ENCODE results near the gene BMP7.

The BMP7 gene

GRCh38 chr20:57199656-57200405 is 66.6 kb downstream of the BMP7 start:
- Histone ChIP-seq H3K4me3 (ENCODE audit: low read depth in 1 of 2, low read length in 1 of 2) (no peak overlapping the region), H3K27ac (no peak overlapping the region), H3K4me1 (ENCODE audit: control insufficient read depth in 1 of 2, insufficient read depth in 1 of 2, low read depth in 1 of 2, low read length in 1 of 2) (no peaks in the 10 kb centered on the region), H3K27me3 (no peaks in the 10 kb centered on the region), H3K36me3 (no peaks in the 10 kb centered on the region), H3K9me3 (no peaks in the 10 kb centered on the region)
- TF ChIP-seq CTCF (IDR thresholded peaks at IDR 0.05) = no peak

GRCh38 chr20:57198132-57199072 is 68.0 kb downstream of the BMP7 start:
- Histone ChIP-seq H3K27ac (no peak overlapping the region), H3K4me3 (ENCODE audit: low read depth in 1 of 2, low read length in 1 of 2) (no peak overlapping the region), H3K4me1 (ENCODE audit: control insufficient read depth in 1 of 2, insufficient read depth in 1 of 2, low read depth in 1 of 2, low read length in 1 of 2) (no peaks in the 10 kb centered on the region), H3K27me3 (no peaks in the 10 kb centered on the region), H3K36me3 (no peaks in the 10 kb centered on the region), H3K9me3 (no peaks in the 10 kb centered on the region)
- TF ChIP-seq CTCF (IDR thresholded peaks at IDR 0.05) = no peak

- TF ChIP-seq CTCF (IDR thresholded peaks at IDR 0.05) = no peak
- H3K4me3 ChIP-seq (ENCODE audit: low read depth in 1 of 2, low read length in 1 of 2) = no peak overlapping the region
- no peaks in the 10 kb centered on the region for H3K9me3 ChIP-seq
These were observed 68.9 kb downstream of the BMP7 start for GRCh38 chr20:57197352-57198131.

GRCh38 chr20:57195469-57196100 is 70.9 kb downstream of the BMP7 start:
- H3K27me3 ChIP-seq = no peaks in the 10 kb centered on the region
- TF ChIP-seq CTCF (IDR thresholded peaks at IDR 0.05) = no peak
- H3K4me1 ChIP-seq (ENCODE audit: control insufficient read depth in 1 of 2, insufficient read depth in 1 of 2, low read depth in 1 of 2, low read length in 1 of 2) = no peaks in the 10 kb centered on the region
- H3K36me3 ChIP-seq = no peaks in the 10 kb centered on the region
- no peak overlapping the region for H3K4me3 ChIP-seq (ENCODE audit: low read depth in 1 of 2, low read length in 1 of 2)
- H3K27ac ChIP-seq = no peak overlapping the region
- H3K9me3 ChIP-seq = no peaks in the 10 kb centered on the region

More at GRCh38 chr20:57197352-57198131, 68.9 kb downstream of the BMP7 start:
- Histone ChIP-seq H3K27ac (no peak overlapping the region), H3K36me3 (no peaks in the 10 kb centered on the region), H3K4me1 (ENCODE audit: control insufficient read depth in 1 of 2, insufficient read depth in 1 of 2, low read depth in 1 of 2, low read length in 1 of 2) (no peaks in the 10 kb centered on the region), H3K27me3 (no peaks in the 10 kb centered on the region)

GRCh38 chr20:57195023-57195422 is 71.4 kb downstream of the BMP7 start:
- Histone ChIP-seq H3K4me3 (ENCODE audit: low read depth in 1 of 2, low read length in 1 of 2) (no peak overlapping the region), H3K27ac (no peak overlapping the region), H3K36me3 (no peaks in the 10 kb centered on the region), H3K9me3 (no peaks in the 10 kb centered on the region), H3K27me3 (no peaks in the 10 kb centered on the region), H3K4me1 (ENCODE audit: control insufficient read depth in 1 of 2, insufficient read depth in 1 of 2, low read depth in 1 of 2, low read length in 1 of 2) (no peaks in the 10 kb centered on the region)
- TF ChIP-seq CTCF (IDR thresholded peaks at IDR 0.05) = no peak

Measured in neutrophil (primary cell).